Uterus (tissue), 4 donors: ENCODE data around the gene PODXL. TPM values are rescaled to one million over a fixed set of nuclear protein-coding genes. Genes with fewer than 3 reads are reported as not detected.

Experiments used
- DNase-seq, 2 donors: peaks; one replicate each; pipeline ENCODE4 v3.0.0-alpha.2; 2019 to 2020
- H3K27ac ChIP-seq, 2 donors: fragments of 200-600 bp; sonication (generic); 1 replicate in 1 of 2; 2 replicates in 1 of 2; pipeline ENCODE4 v1.5.1; 2016 to 2018
- H3K27me3 ChIP-seq, 2 donors: fragments of 200-600 bp; sonication (generic); one replicate each; pipeline ENCODE4 v1.5.1; 2018 to 2019; ENCODE audit warnings: control low read depth in 1 of 2
- H3K36me3 ChIP-seq, 2 donors: fragments of 200-600 bp; sonication (generic); one replicate each; pipeline ENCODE4 v1.5.1; 2019; ENCODE audit warnings: control low read depth in 1 of 2
- H3K4me1 ChIP-seq, 2 donors: fragments of 200-600 bp; sonication (generic); one replicate each; pipeline ENCODE4 v1.5.1; 2018 to 2019; ENCODE audit warnings: control low read depth in 1 of 2
- H3K4me3 ChIP-seq, 2 donors: fragments of 200-600 bp; sonication (generic); 1 replicate in 1 of 2; 2 replicates in 1 of 2; pipeline ENCODE4 v1.5.1; 2018 to 2019; ENCODE audit warnings: mild to moderate bottlenecking in 1 of 2
- H3K9me3 ChIP-seq, 2 donors: fragments of 200-600 bp; sonication (generic); one replicate each; pipeline ENCODE4 v1.5.1; 2019; ENCODE audit warnings: control low read depth in 1 of 2
- POLR2A ChIP-seq, 2 donors: fragments of 450-650 bp; IDR thresholded peaks; one replicate each; pipeline ENCODE4 v1.6.1; 2016; ENCODE audit warnings: antibody characterized with exemption in 2 of 2, mild to moderate bottlenecking in 1 of 2, moderate library complexity in 1 of 2
- intact Hi-C: fragments of 100-400 bp; cut with DNase I; formaldehyde crosslinking; loops from one replicate; pipeline ENCODE4 v1.15.1; 2023; ENCODE audit warnings: low total_unique reads
- total RNA-seq, 4 donors: library from RNA; depleted of rRNA in 3 of 4; stranded (reverse); fragments of >200 nt in 3 of 4; gene quantifications; one replicate each; pipeline versions ENCODE4 v1.1.0 to v1.2.4, GENCODE V29; 2014 to 2023
- TF ChIP-seq, protein P1 (sequence below), 4 experiments: fragments of 200-600 bp in 2 of 4; fragments of 450-650 bp in 2 of 4; sonication (generic) in 2 of 4; IDR thresholded peaks; one replicate each; pipeline ENCODE4 v1.5.1; 2016 to 2019; ENCODE audit warnings: antibody characterized with exemption in 4 of 4, mild to moderate bottlenecking in 2 of 4, moderate library complexity in 1 of 4
- donor health status: DM: yes; HTN: yes; CAD: no.

Gene PODXL
- total RNA-seq, 4 donors from 2014 or later, result 33.6 to 135 (median 36.1) TPM

DNA sequence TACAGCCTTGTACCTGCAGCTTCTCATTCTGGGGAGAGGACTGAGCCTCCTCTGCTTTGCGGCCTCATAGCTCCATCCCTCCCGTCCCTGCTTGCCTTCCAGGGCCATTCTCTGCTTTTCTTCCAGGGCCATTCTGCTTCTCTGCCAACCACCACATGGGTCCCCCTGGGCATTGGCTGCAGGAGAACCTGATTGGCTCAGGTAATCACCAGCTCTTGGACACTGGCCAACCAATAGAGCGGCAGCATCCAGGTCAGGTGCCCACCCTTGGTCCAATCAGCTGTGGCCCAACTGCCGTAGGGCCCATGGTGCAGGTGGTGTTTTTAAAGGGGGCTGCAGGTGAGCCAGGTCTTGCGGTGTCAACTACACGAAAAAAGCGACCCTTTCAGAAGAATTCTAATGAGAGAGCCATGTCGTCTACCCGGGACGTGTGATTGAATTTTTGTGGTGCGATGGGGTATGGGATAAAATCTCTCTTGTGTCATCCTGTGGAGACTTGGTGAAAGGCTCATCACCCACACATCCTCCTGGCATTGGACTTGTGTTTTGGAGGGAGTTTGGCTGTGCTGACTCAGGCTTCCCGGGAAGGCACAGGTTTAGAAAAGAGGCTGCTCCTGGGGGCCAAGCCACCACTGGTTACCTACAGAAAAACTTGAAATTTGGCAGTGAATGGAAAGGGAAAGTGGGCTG is 46.0 kb upstream of the PODXL start:
- intact Hi-C loops, result no loop called here
- Histone ChIP-seq H3K4me3 (no peak overlapping the region), H3K27me3 (no peaks in the 10 kb centered on the region), H3K36me3 (no peaks in the 10 kb centered on the region), H3K27ac (no peak overlapping the region), H3K4me1 (no peaks in the 10 kb centered on the region), H3K9me3 (no peaks in the 10 kb centered on the region)
- TF ChIP-seq, protein P1, sequence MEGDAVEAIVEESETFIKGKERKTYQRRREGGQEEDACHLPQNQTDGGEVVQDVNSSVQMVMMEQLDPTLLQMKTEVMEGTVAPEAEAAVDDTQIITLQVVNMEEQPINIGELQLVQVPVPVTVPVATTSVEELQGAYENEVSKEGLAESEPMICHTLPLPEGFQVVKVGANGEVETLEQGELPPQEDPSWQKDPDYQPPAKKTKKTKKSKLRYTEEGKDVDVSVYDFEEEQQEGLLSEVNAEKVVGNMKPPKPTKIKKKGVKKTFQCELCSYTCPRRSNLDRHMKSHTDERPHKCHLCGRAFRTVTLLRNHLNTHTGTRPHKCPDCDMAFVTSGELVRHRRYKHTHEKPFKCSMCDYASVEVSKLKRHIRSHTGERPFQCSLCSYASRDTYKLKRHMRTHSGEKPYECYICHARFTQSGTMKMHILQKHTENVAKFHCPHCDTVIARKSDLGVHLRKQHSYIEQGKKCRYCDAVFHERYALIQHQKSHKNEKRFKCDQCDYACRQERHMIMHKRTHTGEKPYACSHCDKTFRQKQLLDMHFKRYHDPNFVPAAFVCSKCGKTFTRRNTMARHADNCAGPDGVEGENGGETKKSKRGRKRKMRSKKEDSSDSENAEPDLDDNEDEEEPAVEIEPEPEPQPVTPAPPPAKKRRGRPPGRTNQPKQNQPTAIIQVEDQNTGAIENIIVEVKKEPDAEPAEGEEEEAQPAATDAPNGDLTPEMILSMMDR (IDR thresholded peaks at IDR 0.05), result no peak
- no peak for TF ChIP-seq POLR2A (IDR thresholded peaks at IDR 0.05)
- no peak for DNase-seq

DNA sequence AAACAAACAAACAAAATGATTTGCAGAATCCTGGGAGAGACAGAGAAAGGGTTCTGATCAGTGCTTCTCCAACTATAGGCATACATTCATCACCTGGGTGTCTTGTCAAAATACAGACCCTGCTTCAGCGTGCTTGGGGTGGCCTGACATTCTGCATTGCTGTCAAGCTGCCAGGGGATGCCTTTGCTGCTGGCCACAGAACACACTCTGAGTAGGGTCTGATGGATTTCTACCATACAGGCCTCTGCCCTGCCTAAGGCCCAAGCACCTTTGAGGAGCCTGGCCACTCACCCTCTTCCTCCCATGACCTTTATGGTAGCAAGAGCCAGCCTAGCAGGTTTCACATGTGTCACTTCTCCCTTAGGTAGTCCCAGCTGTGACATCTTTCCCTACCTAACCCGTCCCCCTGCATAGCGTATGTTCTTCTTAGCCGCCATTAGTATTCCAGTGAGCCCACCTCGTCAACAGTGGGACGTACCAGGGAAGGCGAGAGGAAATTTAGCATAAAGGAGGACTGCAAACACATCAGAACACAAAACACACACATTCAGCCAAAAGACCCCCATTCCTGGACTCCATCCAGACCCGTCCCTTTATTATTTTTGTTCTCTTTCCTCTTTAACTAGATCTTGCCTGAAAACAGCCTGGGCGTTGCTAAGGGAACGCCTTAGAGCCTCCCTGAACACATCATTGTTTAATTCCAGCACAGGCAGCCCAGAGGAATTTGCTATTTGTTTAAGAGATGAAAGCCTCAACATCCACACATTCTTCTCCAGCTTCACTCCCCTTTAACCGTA is 43.9 kb upstream of the PODXL start:
- intact Hi-C loops, result no loop called here
- Histone ChIP-seq H3K4me3 (no peak overlapping the region), H3K27ac (no peak overlapping the region), H3K36me3 (no peaks in the 10 kb centered on the region), H3K4me1 (no peaks in the 10 kb centered on the region), H3K9me3 (no peaks in the 10 kb centered on the region), H3K27me3 (no peaks in the 10 kb centered on the region)
- DNase-seq, result no peak
- TF ChIP-seq POLR2A (IDR thresholded peaks at IDR 0.05), result no peak
- TF ChIP-seq, protein P1 (IDR thresholded peaks at IDR 0.05), result no peak

DNA sequence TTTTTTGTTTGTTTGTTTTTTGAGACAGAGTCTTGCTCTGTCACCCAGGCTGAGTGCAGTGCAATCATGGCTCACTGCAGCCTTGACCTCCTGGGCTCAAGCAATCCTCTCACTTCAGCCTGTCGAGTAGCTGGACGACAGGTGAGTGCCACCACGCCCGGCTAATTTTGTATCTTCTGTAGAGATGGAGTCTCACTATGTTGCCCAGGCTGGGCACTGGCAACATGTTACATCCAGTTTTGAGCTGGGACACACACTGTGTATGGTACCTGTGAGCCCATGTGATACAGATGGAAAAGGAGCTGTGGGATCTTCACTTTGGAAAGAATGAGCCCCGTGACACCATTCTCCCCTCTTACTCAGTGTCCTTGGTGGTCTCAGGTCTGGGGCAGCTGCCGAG is 40.4 kb upstream of the PODXL start:
- no peak for DNase-seq
- intact Hi-C loops, result no loop called here
- H3K4me1 ChIP-seq, result no peaks in the 10 kb centered on the region
- no peak for TF ChIP-seq POLR2A (IDR thresholded peaks at IDR 0.05)
- TF ChIP-seq, protein P1 (IDR thresholded peaks at IDR 0.05), result no peak
- H3K4me3 ChIP-seq, result no peak overlapping the region
- H3K27me3 ChIP-seq, result no peaks in the 10 kb centered on the region
- no peaks in the 10 kb centered on the region for H3K9me3 ChIP-seq
- no peak overlapping the region for H3K27ac ChIP-seq
- no peaks in the 10 kb centered on the region for H3K36me3 ChIP-seq

DNA sequence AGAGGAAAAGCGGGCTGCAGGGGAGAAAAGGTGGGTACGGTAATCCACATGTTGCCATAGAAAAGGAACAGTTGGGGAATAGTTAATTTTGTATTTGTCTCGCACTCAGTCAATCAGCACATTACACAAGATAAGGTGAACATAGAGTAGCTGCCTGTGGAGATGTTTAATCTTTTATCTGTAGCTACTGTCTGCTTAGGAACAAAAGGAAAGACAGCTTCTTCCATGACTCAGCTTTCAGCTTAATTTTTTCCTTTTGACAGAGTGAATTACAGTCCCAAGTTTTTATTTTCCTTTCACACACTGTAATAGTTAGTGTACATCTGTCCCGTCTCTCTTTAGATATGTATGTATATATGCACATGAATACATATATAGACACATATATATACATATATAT is 39.3 kb upstream of the PODXL start:
- H3K27ac ChIP-seq, result no peak overlapping the region
- no peak overlapping the region for H3K4me3 ChIP-seq
- intact Hi-C loops, result no loop called here
- H3K27me3 ChIP-seq, result no peaks in the 10 kb centered on the region
- H3K9me3 ChIP-seq, result no peaks in the 10 kb centered on the region
- TF ChIP-seq POLR2A (IDR thresholded peaks at IDR 0.05), result no peak
- TF ChIP-seq, protein P1 (IDR thresholded peaks at IDR 0.05), result no peak
- no peak for DNase-seq
- no peaks in the 10 kb centered on the region for H3K4me1 ChIP-seq
- no peaks in the 10 kb centered on the region for H3K36me3 ChIP-seq

DNA sequence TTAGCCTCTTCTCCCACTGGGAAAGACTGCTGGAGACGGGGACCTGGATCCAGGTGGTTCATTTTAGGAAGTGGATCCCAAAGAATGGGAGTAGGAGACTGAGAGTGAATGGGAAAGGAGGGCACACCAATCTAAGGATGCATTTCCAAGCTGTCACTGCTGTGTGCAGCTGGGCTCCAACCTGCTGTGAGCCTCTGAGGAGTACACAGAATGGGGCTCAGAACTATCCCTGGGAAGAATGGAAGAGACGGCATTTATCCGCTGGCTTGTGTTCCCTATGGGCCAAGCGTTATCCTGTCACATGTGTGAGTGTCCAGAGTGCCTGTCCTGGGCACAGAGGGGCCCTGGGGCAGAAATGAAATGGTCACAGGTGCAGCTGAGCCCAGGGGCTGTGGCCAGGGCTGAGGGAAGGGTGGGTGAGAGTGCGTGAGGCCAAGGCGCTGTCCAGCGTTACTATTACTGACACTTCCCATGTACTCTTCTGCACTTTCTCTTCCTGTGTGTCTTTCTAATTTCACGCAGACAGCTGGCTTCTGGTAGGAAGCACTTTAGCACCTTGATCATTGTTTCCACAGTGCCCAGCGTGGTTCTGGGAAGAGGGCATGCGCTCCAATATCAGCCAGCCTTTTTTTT is 35.4 kb upstream of the PODXL start:
- no peaks in the 10 kb centered on the region for H3K27me3 ChIP-seq
- no peaks in the 10 kb centered on the region for H3K4me1 ChIP-seq
- no peaks in the 10 kb centered on the region for H3K9me3 ChIP-seq
- no peak overlapping the region for H3K4me3 ChIP-seq
- no peak for DNase-seq
- intact Hi-C loops, result no loop called here
- no peak overlapping the region for H3K27ac ChIP-seq
- no peaks in the 10 kb centered on the region for H3K36me3 ChIP-seq
- TF ChIP-seq POLR2A (IDR thresholded peaks at IDR 0.05), result no peak
- TF ChIP-seq, protein P1 (IDR thresholded peaks at IDR 0.05), result no peak
